Kidney capillary endothelial cell (primary cell): ENCODE data around the gene FDXR.

ENCODE experiments used
- DNase-seq: peaks from one replicate; pipeline ENCODE4 v3.0.0-alpha.2; 2018; ENCODE audit warnings: low spot score

FDXR gene

GRCh38 chr17:74857191-74857590 lies 15.6 kb downstream of the FDXR start:
- no peak for DNase-seq

- DNase-seq = no peak
Measured at GRCh38 chr17:74856112-74856511, 16.7 kb downstream of the FDXR start.

GRCh38 chr17:74855323-74855722 lies 17.5 kb downstream of the FDXR start:
- DNase-seq = no peak

- no peak for DNase-seq
Measured at GRCh38 chr17:74854792-74855191, 18.0 kb downstream of the FDXR start.

GRCh38 chr17:74853669-74854068 lies 19.1 kb downstream of the FDXR start:
- DNase-seq = no peak

- DNase-seq = no peak
Measured at GRCh38 chr17:74853048-74853397, 19.8 kb downstream of the FDXR start.

GRCh38 chr17:74852237-74853047 lies 20.4 kb downstream of the FDXR start:
- DNase-seq = no peak

GRCh38 chr17:74851612-74852236 lies 21.1 kb downstream of the FDXR start:
- no peak for DNase-seq

- no peak for DNase-seq
Measured at GRCh38 chr17:74850914-74851313, 21.9 kb downstream of the FDXR start.

GRCh38 chr17:74850310-74850709 lies 22.5 kb downstream of the FDXR start:
- DNase-seq = no peak

- no peak for DNase-seq
Measured at GRCh38 chr17:74848656-74849399, 24.0 kb downstream of the FDXR start.

- DNase-seq = no peak
Measured at GRCh38 chr17:74846621-74847020, 26.2 kb downstream of the FDXR start.

- DNase-seq = no peak
Measured at GRCh38 chr17:74843352-74843627, 29.5 kb downstream of the FDXR start.

GRCh38 chr17:74842599-74843351 lies 30.0 kb downstream of the FDXR start:
- peak; percentile 48 for DNase-seq

GRCh38 chr17:74842146-74842598 lies 30.6 kb downstream of the FDXR start:
- DNase-seq = no peak

GRCh38 chr17:74840989-74841666 lies 31.7 kb downstream of the FDXR start:
- DNase-seq = no peak

- DNase-seq = no peak
Measured at GRCh38 chr17:74839990-74840852, 32.6 kb downstream of the FDXR start.

GRCh38 chr17:74838274-74838673 lies 34.5 kb downstream of the FDXR start:
- DNase-seq = no peak

GRCh38 chr17:74836691-74837467 lies 35.9 kb downstream of the FDXR start:
- DNase-seq = no peak

GRCh38 chr17:74836191-74836590 lies 36.6 kb downstream of the FDXR start:
- DNase-seq = no peak
